HepG2 (cell line): Measurements from ENCODE around the gene DQX1. TPM values are rescaled to one million over a fixed set of nuclear protein-coding genes. Genes with fewer than 3 reads are reported as not detected.

Experiments
- ADNP ChIP-seq: sonication (generic); formaldehyde crosslinking; IDR thresholded peaks from 2 replicates; pipeline ENCODE4 v1.4.0; 2020; ENCODE audit warnings: missing genetic modification reagents
- BRD4 ChIP-seq: sonication (generic); formaldehyde crosslinking; IDR thresholded peaks from 2 replicates; pipeline ENCODE4 v1.4.0; 2020; ENCODE audit warnings: missing genetic modification reagents
- CENPT ChIP-seq: sonication (generic); formaldehyde crosslinking; IDR thresholded peaks from 2 replicates; pipeline ENCODE4 v1.8.0; 2022; ENCODE audit warnings: low read depth, mild to moderate bottlenecking, moderate library complexity, missing genetic modification reagents
- ESRRA ChIP-seq: sonication (generic); formaldehyde crosslinking; IDR thresholded peaks from 2 replicates; pipeline ENCODE4 v1.5.1; 2020; ENCODE audit warnings: mild to moderate bottlenecking, low read depth, missing genetic modification reagents
- GATAD2A ChIP-seq: IDR thresholded peaks from 2 replicates; pipeline ENCODE4 v1.6.1; 2016
- GZF1 ChIP-seq: sonication (generic); formaldehyde crosslinking; IDR thresholded peaks from 2 replicates; pipeline ENCODE4 v1.5.1; 2020; ENCODE audit warnings: mild to moderate bottlenecking, missing genetic modification reagents
- KLF13 ChIP-seq: sonication (generic); formaldehyde crosslinking; IDR thresholded peaks from 2 replicates; pipeline ENCODE4 v1.4.0; 2020; ENCODE audit warnings: mild to moderate bottlenecking, missing genetic modification reagents
- MIER3 ChIP-seq: IDR thresholded peaks from 2 replicates; pipeline ENCODE4 v1.6.1; 2016; ENCODE audit warnings: missing compliant biosample characterization, borderline replicate concordance
- SALL1 ChIP-seq: sonication (generic); formaldehyde crosslinking; IDR thresholded peaks from 2 replicates; pipeline ENCODE4 v1.8.0; 2022; ENCODE audit warnings: mild to moderate bottlenecking, missing genetic modification reagents
- XBP1 ChIP-seq: sonication (generic); formaldehyde crosslinking; IDR thresholded peaks from 2 replicates; pipeline ENCODE4 v1.5.0; 2020; ENCODE audit warnings: missing genetic modification reagents
- ZFP36L1 ChIP-seq: sonication (generic); formaldehyde crosslinking; IDR thresholded peaks from 2 replicates; pipeline ENCODE4 v1.8.0; 2022; ENCODE audit warnings: mild to moderate bottlenecking, missing genetic modification reagents, moderate library complexity
- ZNF354B ChIP-seq: sonication (generic); formaldehyde crosslinking; IDR thresholded peaks from 2 replicates; pipeline ENCODE4 v1.8.0; 2022; ENCODE audit warnings: mild to moderate bottlenecking, missing genetic modification reagents
- ZNF761 ChIP-seq: sonication (generic); formaldehyde crosslinking; conservative IDR thresholded peaks from 2 replicates; pipeline ENCODE4 v1.4.0; 2020; ENCODE audit warnings: mild to moderate bottlenecking, missing genetic modification reagents
- polyA plus RNA-seq, 8 experiments: library from polyadenylated mRNA; depleted of rRNA in 3 of 8; stranded (reverse) in 7 of 8; unstranded in 1 of 8; fragments of >200 nt; fragmentation: Illumina TruSeq in 4 of 8; extraction: Trizol in 4 of 8; gene quantifications; 2 replicates each; pipeline versions ENCODE4 v1.2.1 to v1.2.3, GENCODE V29; 2011 to 2016; ENCODE audit warnings: low read depth in 4 of 8, missing spikeins in 1 of 8, mixed read lengths in 1 of 8; ENCODE audit not compliant: insufficient read depth in 1 of 8
- total RNA-seq, 5 experiments: library from RNA; depleted of rRNA; stranded (reverse); fragments of >200 nt; fragmentation: Illumina TruSeq; extraction: Trizol; gene quantifications; 2 replicates each; pipeline ENCODE4 v1.2.3, GENCODE V29; 2016; ENCODE audit warnings: low read depth in 1 of 5
- TF ChIP-seq, protein P1 (sequence below): IDR thresholded peaks from 2 replicates; pipeline ENCODE4 v1.6.1; 2016; ENCODE audit warnings: control low read depth
- TF ChIP-seq, protein P2 (sequence below): sonication (generic); formaldehyde crosslinking; IDR thresholded peaks from 2 replicates; pipeline ENCODE4 v1.4.0; 2020; ENCODE audit warnings: missing genetic modification reagents
- TF ChIP-seq, protein P3 (sequence below): sonication (generic); formaldehyde crosslinking; IDR thresholded peaks from 2 replicates; pipeline ENCODE4 v1.8.0; 2022; ENCODE audit warnings: mild to moderate bottlenecking, missing genetic modification reagents, borderline replicate concordance
- TF ChIP-seq, protein P4 (sequence below), 2 experiments: sonication (generic) in 1 of 2; formaldehyde crosslinking in 1 of 2; IDR thresholded peaks; 2 replicates each; pipeline versions ENCODE4 v1.4.0 to v1.6.1; 2018 to 2020; ENCODE audit warnings: missing genetic modification reagents in 2 of 2, borderline replicate concordance in 1 of 2, low read depth in 1 of 2, mild to moderate bottlenecking in 1 of 2, missing biosample characterization in 1 of 2
- TF ChIP-seq, protein P5 (sequence below): sonication (generic); formaldehyde crosslinking; IDR thresholded peaks from 2 replicates; pipeline ENCODE4 v1.4.0; 2020; ENCODE audit warnings: missing genetic modification reagents
- TF ChIP-seq, protein P6 (sequence below): sonication (generic); formaldehyde crosslinking; IDR thresholded peaks from 2 replicates; pipeline ENCODE4 v1.5.1; 2020; ENCODE audit warnings: missing genetic modification reagents, mild to moderate bottlenecking, borderline replicate concordance

The DQX1 gene
- total and polyA plus RNA-seq, 2 of the 13 experiments (the other 11 are each of a cell fraction or from before 2014, with no cell fraction given) = 27.6 to 89.8 TPM

DNA sequence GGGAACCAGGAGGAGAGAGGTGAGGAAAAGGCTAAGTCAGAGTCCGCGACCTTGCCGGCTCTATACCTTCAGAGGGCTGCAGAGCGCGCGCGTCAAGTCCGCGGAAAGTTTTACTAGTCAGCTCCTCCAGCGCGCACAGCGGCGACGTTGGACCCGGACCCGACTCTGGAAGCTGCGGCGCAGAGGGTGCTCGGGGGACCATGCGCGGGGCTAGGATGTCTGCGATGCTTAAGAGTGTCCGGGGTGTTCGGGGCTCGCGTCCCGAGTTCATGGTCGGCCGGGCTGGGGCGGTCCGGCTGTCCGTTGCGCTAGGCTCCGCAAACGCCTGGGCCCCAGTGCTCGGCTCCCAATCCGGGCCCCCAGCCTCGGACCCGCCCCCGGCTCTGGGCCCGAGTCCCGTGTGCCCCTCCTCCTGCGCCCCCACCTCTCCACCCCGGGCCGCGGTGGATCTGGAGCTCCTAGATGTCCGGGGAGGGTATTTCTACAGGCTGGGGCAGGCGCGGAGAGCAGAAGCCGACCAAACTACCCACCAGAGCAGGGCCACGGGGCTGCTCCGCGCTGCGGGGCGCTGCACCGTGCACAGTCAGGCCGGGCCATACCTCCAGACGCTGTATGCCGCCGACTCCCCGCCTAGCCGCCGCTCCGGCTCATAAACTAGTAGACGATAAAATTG, 26.6 kb downstream of the DQX1 start, which contains the start of gene LBX2 (continued):
- TF ChIP-seq, protein P1, sequence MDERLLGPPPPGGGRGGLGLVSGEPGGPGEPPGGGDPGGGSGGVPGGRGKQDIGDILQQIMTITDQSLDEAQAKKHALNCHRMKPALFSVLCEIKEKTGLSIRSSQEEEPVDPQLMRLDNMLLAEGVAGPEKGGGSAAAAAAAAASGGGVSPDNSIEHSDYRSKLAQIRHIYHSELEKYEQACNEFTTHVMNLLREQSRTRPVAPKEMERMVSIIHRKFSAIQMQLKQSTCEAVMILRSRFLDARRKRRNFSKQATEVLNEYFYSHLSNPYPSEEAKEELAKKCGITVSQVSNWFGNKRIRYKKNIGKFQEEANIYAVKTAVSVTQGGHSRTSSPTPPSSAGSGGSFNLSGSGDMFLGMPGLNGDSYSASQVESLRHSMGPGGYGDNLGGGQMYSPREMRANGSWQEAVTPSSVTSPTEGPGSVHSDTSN (CRISPR knock-in tag) = no peak
- TF ChIP-seq ZFP36L1 (CRISPR knock-in tag) = no peak
- no peak for TF ChIP-seq GATAD2A (CRISPR knock-in tag)
- no peak for TF ChIP-seq SALL1
- 0 out of 2 replicates have a peak, but pooled peaks have one; percentile 69 for TF ChIP-seq GZF1 (CRISPR knock-in tag)
- no peak for TF ChIP-seq MIER3 (CRISPR knock-in tag)
- TF ChIP-seq, protein P2, sequence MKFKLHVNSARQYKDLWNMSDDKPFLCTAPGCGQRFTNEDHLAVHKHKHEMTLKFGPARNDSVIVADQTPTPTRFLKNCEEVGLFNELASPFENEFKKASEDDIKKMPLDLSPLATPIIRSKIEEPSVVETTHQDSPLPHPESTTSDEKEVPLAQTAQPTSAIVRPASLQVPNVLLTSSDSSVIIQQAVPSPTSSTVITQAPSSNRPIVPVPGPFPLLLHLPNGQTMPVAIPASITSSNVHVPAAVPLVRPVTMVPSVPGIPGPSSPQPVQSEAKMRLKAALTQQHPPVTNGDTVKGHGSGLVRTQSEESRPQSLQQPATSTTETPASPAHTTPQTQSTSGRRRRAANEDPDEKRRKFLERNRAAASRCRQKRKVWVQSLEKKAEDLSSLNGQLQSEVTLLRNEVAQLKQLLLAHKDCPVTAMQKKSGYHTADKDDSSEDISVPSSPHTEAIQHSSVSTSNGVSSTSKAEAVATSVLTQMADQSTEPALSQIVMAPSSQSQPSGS (CRISPR knock-in tag) = no peak
- TF ChIP-seq, protein P3, sequence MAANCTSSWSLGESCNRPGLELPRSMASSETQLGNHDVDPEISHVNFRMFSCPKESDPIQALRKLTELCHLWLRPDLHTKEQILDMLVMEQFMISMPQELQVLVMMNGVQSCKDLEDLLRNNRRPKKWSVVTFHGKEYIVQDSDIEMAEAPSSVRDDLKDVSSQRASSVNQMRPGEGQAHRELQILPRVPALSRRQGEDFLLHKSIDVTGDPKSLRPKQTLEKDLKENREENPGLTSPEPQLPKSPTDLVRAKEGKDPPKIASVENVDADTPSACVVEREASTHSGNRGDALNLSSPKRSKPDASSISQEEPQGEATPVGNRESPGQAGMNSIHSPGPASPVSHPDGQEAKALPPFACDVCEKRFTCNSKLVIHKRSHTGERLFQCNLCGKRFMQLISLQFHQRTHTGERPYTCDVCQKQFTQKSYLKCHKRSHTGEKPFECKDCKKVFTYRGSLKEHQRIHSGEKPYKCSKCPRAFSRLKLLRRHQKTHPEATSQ (CRISPR knock-in tag) = no peak
- TF ChIP-seq, protein P4, sequence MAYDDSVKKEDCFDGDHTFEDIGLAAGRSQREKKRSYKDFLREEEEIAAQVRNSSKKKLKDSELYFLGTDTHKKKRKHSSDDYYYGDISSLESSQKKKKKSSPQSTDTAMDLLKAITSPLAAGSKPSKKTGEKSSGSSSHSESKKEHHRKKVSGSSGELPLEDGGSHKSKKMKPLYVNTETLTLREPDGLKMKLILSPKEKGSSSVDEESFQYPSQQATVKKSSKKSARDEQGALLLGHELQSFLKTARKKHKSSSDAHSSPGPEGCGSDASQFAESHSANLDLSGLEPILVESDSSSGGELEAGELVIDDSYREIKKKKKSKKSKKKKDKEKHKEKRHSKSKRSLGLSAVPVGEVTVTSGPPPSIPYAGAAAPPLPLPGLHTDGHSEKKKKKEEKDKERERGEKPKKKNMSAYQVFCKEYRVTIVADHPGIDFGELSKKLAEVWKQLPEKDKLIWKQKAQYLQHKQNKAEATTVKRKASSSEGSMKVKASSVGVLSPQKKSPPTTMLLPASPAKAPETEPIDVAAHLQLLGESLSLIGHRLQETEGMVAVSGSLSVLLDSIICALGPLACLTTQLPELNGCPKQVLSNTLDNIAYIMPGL (CRISPR knock-in tag; IDR thresholded peaks at IDR 0.05; ENCODE audit: borderline replicate concordance in 1 of 2, low read depth in 1 of 2) = peak in 1 of 2 experiments; percentile 25; a peak in 1 of 4 replicates
- peak; percentile 58; the same call in 1 of the 2 replicates for TF ChIP-seq ESRRA (CRISPR knock-in tag)
- no peak for TF ChIP-seq ZNF354B (CRISPR knock-in tag)
- no peak for TF ChIP-seq ADNP (CRISPR knock-in tag)
- TF ChIP-seq, protein P5, sequence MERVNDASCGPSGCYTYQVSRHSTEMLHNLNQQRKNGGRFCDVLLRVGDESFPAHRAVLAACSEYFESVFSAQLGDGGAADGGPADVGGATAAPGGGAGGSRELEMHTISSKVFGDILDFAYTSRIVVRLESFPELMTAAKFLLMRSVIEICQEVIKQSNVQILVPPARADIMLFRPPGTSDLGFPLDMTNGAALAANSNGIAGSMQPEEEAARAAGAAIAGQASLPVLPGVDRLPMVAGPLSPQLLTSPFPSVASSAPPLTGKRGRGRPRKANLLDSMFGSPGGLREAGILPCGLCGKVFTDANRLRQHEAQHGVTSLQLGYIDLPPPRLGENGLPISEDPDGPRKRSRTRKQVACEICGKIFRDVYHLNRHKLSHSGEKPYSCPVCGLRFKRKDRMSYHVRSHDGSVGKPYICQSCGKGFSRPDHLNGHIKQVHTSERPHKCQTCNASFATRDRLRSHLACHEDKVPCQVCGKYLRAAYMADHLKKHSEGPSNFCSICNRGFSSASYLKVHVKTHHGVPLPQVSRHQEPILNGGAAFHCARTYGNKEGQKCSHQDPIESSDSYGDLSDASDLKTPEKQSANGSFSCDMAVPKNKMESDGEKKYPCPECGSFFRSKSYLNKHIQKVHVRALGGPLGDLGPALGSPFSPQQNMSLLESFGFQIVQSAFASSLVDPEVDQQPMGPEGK = peak; percentile 84
- TF ChIP-seq, protein P6, sequence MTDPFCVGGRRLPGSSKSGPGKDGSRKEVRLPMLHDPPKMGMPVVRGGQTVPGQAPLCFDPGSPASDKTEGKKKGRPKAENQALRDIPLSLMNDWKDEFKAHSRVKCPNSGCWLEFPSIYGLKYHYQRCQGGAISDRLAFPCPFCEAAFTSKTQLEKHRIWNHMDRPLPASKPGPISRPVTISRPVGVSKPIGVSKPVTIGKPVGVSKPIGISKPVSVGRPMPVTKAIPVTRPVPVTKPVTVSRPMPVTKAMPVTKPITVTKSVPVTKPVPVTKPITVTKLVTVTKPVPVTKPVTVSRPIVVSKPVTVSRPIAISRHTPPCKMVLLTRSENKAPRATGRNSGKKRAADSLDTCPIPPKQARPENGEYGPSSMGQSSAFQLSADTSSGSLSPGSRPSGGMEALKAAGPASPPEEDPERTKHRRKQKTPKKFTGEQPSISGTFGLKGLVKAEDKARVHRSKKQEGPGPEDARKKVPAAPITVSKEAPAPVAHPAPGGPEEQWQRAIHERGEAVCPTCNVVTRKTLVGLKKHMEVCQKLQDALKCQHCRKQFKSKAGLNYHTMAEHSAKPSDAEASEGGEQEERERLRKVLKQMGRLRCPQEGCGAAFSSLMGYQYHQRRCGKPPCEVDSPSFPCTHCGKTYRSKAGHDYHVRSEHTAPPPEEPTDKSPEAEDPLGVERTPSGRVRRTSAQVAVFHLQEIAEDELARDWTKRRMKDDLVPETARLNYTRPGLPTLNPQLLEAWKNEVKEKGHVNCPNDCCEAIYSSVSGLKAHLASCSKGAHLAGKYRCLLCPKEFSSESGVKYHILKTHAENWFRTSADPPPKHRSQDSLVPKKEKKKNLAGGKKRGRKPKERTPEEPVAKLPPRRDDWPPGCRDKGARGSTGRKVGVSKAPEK (CRISPR knock-in tag) = peak; percentile 75; the same call in 1 of the 2 replicates
- TF ChIP-seq XBP1 (CRISPR knock-in tag) = no peak
- TF ChIP-seq CENPT = no peak
- no peak for TF ChIP-seq KLF13 (CRISPR knock-in tag)
- TF ChIP-seq BRD4 (CRISPR knock-in tag) = no peak
- TF ChIP-seq ZNF761 (CRISPR knock-in tag) = 0 out of 2 replicates have a peak, but pooled peaks have one; percentile 53
